Left lobe of liver (tissue), 2 donors: ENCODE measurements around the gene PCDH9. TPM values are rescaled to one million over a fixed set of nuclear protein-coding genes. Genes with fewer than 3 reads are reported as not detected.
A peak's percentile ranks its signal among the peaks of the same experiment; 100 is the strongest.
"Not testable (repeated sequence)": the region's sequence is repeated elsewhere in the genome, so short reads cannot be mapped to it uniquely, and the experiment has no call there.

ENCODE experiments used
- ATAC-seq: fragments of 200-7000 bp; cut with Tn5 transposase; one replicate; pipeline ENCODE4 v1.9.1; 2020; ENCODE audit warnings: mild to moderate bottlenecking, moderate library complexity
- DNase-seq: peaks from one replicate; pipeline ENCODE4 v3.0.0-alpha.2; 2020; ENCODE audit warnings: low spot score
- total RNA-seq: library from RNA; stranded (reverse); gene quantifications from one replicate; pipeline ENCODE4 v1.2.1, GENCODE V29; 2021
- donor health status: DM: no; HTN: no; CAD: no; lungs with moderate emphysema.
- donor health status: DM: no; HTN: yes; CAD: no.

The PCDH9 gene
- total RNA-seq, 1 donor from 2014 or later: 2.4 TPM

DNA sequence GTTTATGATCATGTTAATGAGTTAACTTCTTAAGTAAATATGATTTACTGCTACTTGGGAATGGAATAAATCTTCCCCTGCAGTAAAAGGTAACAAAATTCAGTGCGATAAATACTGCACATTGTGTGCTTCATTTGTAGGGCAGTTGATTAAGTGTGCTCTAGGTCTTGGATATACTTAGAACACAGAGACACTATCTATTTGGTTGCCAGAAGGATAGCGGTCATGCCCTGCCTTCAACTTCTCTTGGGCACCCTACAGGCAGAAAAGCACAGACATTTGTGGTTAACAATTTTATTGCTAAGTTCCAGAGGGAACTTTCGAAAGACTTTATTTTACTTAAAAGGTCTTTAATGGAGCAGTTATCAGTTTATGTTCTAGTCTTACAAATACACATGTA is 605.8 kb downstream of the PCDH9 start:
- no peak for ATAC-seq
- no peak for DNase-seq

DNA sequence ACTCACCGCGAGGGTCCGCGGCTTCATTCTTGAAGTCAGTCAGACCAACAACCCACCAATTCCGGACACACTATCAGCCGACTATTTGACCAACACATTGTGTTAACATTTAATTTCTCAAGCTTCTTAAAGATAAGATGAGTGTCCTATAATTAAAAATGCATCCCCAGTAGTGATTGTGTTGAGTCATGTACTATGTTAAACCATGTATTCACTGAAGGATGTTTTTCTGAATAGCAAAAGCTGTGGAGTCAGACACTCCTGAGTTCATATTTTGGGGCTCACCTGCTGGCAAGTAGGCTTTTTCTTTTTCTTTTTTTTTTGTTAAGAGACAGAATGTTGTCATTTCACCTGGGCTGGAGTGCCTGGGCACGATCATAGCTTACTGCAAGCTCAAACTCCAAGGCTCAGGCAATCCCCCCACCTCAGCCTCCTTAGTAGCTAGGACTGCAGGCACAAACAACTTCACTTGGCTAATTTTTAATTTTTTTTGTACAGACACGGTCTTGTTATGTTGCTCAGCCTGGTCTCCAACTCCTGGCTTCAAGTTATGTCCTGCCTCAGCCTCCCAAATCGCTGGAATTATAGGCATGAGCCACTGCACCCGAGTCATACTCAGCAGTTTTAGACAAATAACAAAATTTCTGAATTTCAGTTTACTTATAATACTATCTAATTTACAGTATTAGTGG is 606.9 kb downstream of the PCDH9 start:
- DNase-seq (no peak), ATAC-seq (no peak)

DNA sequence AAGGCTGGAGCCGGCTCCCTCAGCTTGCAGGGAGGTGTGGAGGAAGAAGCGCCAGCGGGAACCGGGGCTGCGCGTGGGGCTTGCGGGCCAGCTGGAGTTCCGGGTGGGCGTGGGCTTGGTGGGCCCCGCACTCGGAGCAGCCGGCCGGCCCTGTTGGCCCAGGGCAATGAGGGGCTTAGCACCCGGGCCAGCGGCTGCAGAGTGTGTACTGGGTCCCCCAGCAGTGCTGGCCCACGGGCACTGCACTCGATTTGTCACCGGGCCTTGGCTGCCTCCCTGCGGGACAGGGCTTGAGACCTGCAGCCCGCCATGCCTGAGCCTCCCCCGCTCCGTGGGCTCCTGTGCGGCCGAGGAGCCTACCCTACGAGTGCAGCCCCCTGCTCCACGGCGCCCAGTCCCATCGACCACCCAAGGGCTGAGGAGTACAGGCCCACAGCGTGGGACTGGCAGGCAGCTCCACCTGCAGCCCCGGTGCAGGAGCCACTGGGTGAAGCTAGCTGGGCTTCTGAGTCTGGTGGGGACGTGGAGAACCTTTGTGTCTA is 608.2 kb downstream of the PCDH9 start:
- not testable (repeated sequence) for DNase-seq, ATAC-seq

DNA sequence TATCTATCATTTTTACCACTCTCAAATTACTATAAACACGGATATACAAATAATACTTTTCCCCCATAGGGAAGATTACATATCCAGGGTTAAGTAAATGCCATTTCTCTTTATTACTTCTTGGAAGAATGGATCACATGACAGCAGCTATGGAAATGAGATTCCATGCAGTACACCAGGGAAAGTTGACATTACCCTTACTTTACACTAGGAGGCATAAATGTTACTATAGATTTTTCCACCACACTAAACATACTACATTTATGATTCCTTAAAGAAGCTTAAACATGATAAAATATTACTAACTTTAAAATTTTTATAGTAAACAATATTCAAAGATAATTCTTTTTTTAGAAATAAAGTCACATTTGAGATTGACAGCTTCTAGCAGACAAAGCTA is 611.4 kb downstream of the PCDH9 start:
- peak; percentile 60 for ATAC-seq
- no peak for DNase-seq

DNA sequence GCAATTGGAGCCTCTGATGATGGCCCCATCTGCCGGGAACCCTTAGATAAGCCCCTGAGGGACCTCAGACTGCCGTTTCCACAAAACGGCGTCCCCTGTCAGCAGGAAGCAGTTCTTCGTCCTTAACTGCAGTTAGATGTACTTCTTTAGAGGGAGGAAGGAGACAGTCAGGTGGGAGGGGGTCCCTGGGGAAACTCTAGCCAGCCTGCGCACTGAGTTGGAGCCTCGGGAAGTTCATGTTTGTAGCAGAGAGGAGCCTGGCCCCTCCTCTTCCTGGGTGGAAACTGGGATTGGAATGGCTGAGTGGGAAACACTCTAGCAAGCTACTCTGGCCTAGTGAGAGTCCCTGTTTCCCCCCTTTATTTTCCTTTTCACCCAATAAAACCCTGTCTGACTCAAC is 612.4 kb downstream of the PCDH9 start:
- no peak for DNase-seq

DNA sequence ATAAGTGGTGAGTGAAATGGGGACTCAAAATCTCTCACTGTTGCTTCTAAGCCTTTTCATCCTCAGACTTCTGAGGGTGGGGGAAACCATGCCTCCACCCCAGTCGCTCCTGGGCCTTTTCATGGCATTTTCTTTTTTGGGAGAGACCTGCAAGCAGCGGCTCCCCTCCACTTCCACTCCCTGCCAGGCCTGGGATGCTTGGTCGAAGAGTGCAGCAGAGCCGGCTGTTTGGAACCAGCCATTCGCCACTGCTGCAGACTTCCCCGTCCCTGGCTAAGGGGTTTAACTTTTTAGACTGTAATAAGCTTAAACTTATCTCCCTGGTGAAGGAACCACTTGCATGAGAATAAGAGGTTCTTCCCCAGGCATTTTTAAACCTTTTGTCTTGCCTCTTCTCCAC is 617.2 kb downstream of the PCDH9 start:
- ATAC-seq (no peak), DNase-seq (no peak)

More for the DNA sequence above, 612.4 kb downstream of the PCDH9 start:
- no peak for ATAC-seq

DNA sequence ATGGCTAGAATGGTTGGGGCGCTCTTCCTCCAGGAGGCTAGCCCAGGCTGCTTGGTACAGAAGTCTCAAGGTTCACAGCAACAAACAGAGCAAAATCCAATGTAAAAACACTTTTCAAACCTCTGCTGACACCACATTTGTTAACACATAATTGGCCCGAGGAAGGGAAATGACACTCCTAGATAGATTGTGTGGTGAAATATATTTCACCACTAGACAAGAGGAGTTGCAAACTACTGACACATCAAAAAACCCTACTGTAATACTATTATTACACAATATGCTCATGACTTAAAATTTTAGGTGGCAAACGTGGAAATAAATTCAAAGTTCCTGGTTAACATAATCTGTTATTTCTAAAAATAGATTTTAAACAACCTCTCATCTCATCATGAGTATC is 643.6 kb downstream of the PCDH9 start:
- no peak for DNase-seq
- no peak for ATAC-seq

DNA sequence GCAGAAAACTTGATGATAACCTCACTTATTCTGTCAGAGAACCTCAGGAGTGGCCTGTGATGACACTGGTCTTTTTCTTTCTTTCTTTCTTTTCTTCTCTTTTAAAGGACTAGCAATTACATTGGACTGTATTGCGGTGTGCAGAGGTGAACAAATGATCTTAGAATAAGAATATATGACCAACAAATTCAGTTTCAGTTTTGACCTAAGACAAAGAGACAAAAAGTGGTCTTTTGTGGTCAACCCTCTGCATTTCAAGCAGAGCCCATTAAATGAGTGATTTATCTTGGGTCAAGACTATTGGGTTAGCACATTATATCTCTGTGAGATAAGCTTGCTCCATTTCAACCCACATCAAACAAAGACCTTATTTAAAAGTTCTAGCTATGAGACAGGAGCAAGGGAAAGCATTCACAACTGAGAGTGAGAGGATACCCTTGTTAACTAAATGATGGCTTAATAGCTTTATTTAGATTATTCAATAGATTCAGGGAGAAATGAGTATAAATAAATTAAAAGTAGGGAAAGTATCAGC is 644.4 kb downstream of the PCDH9 start:
- DNase-seq: no peak

DNA sequence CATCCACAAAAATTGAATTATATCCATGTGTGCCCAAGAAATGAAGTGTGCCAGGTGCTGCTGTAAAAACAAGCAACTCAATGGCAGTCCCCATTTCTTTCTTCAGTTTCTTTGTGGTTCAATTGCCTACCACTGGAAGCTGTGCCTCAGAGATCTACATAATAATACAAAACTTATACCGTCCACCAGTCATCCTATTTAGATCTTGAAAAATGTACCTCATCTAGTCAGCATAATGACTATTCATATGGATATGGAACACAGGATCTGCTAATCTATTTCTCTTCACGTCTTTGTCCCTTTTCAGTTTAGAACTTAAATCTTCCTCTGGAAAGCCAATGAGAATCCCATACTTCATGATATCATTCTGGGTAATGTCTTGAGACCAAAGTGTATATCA is 648.5 kb downstream of the PCDH9 start:
- no peak for DNase-seq
- no peak for ATAC-seq

More for the DNA sequence above, 644.4 kb downstream of the PCDH9 start:
- no peak for ATAC-seq

DNA sequence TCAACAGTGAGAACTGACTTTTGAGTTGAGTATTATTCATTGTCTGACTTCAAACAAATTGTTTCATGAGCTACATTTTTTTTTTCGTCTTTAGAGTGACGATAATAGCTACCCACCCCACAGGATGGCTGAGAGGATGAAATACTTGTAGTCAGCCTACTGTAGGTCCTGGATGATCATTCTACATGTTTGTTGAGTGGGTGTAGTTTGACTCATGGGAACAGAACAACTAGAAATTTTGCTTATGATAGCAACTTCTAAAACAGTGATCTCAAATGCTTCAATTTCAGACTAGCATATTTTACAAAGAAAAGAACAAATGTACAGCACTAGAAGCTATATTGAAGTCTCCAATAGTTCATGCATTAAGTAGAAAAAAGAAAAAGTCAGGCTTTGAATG is 651.8 kb downstream of the PCDH9 start:
- ATAC-seq: no peak

DNA sequence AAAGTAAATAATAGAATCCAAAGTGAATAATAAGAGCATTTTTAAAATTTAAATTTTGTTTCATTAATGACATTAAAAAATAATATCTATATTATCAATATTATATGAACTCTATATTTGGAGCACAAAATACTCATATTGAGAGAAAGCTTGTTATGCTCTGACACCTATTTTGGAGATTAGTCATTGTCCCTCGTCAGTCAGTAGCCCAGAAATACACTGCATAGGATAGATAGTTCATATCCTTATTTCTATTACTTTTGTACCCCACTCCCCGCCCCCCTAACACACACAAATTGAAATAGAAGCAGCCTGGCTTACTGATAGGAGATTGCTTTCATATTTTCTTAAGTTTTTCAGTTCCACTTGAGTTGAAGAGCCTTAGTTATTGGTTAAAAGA is 652.8 kb downstream of the PCDH9 start:
- ATAC-seq (no peak), DNase-seq (no peak)

More for the DNA sequence above, 651.8 kb downstream of the PCDH9 start:
- DNase-seq: no peak

DNA sequence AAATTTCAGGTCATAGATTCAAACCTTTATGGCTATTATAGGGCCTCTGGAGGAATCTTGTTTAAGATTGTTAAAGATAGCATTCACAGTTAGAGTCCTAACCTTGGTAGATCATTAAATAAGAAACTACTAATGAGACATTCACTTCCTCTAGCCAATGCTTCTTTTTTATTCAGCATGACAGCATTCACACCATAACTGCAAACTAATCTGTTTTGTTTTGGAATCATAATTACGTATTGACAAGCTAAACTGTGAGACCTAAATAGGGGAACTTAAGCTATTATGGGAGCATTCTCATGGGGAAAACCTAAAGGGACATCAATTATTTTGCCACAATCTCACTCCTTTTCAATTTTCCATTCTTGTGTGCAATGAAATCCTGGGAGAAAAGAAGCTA is 653.8 kb downstream of the PCDH9 start:
- ATAC-seq: no peak
- DNase-seq: no peak

DNA sequence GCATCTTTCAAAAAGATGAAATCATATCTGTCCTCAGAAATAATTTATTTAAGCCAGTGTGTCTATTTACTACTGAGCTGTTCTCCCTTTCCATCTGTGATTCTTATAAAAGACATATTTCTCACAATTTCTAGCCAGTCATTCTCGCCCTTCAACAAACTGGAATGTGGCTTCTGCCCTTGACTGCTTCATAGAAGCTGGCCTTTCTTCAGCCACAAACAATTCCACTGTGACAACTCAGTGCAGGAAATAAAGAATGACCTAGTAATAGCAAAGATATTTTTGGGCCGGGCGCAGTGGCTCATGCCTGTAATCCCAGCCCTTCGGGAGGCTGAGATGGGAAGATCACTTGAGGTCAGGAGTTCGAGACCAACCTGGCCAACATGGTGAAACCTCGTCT is 655.5 kb downstream of the PCDH9 start:
- no peak for DNase-seq
- ATAC-seq: no peak

DNA sequence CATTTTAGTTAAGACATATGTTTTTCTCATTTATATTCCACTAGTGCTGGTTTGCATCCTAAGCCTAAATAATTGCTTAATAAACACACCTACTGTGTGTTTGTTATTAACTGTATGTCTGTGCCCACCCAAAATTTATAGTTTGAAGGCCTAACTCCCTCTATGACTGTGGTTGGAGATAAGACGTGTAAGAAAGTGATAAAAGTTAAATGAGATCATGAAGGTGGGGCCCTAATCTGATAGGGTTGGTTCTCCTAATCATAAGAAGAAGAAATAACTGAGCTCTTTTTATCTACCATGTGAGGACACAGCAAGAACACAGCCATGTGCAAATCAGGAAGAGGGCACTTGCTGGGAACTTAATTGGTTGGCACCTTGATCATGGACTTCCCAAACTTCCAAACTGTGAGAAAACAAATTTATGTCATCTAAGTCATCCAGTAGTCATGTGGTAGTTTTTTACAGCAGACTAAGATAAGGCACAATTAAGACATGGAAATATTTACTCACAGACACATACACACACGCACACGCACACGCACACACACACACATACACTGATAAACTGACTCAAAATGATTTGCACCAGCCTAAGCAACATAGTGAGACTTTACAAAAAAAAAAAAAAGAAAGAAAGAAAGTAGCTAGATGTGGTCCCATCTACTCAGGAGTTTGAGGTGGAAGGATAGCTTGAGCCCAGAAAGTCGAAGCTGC is 662.1 kb downstream of the PCDH9 start:
- DNase-seq: no peak

DNA sequence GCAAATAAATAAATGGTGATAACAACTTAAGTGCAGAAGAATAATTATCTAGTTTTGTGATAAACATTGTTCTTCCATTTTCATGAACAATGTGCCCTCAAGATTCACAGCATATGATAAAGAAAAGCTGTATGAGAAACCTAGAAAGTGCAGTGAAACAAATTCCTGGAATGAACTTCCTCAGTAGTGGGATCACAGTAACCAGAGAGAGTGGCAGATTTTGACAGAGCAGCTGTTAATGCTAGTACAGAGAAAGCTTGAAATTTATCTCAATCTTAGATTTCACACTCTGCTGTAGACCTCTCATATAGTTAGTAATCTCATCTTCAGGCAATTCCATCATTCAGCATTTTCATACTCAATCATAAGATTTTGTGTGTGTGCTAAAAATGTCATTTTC is 664.9 kb downstream of the PCDH9 start:
- ATAC-seq (no peak), DNase-seq (no peak)

More for the DNA sequence above, 662.1 kb downstream of the PCDH9 start:
- no peak for ATAC-seq

DNA sequence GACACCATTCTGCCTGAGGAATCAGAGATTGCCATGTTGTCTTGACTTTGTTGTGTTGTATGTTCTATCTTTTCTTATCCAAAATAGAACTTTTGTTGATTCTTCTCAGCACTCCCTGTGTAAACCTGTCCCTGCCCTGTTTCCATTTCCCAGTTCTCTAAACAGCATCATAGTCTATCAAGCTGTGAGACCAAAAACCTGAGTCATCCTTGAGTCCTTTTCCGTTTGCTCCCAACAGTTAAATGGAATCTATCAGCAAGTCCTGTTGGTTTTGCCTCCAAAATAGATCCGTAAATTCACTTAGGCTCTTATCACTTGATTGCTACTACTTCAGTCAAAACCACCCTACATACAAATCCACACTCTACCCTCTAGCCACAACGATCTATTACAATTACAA is 667.1 kb downstream of the PCDH9 start:
- no peak for ATAC-seq
- DNase-seq: no peak

DNA sequence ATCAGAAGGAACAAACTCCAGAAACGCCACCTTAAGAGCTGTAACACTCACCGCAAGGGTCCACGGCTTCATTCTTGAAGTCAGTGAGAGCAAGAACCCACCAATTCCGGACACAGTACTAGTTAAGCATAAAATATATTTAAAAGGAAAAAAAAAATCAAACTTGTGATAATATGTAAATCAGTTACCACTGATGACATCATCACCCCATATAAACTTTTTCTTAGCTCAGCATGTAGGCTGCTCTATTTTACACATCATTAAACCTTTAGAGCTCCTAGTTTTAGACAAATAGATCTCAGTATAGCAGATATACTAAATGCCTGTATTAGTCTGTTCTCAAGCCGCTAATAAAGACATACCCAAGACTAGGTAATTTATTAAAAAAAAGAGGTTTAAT is 668.1 kb downstream of the PCDH9 start:
- no peak for ATAC-seq
- no peak for DNase-seq

DNA sequence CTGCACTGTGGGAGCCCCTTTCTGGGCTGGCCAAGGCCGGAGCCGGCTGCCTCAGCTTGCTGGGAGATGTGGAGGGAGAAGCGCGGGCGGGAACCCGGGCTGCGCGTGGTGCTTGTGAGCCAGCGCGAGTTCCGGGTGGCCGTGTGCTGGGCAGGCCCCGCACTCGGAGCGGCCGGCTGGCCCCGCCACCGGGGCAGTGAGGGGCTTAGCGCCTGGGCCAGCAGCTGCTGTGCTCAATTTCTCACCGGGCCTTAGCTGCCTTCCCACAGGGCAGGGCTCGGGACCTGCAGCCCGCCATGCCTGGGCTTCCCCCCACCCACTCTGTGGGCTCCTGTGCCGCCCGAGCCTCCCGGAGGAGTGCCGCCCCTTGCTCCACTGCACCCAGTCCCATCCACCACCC is 669.1 kb downstream of the PCDH9 start:
- DNase-seq: no peak
- ATAC-seq: no peak

DNA sequence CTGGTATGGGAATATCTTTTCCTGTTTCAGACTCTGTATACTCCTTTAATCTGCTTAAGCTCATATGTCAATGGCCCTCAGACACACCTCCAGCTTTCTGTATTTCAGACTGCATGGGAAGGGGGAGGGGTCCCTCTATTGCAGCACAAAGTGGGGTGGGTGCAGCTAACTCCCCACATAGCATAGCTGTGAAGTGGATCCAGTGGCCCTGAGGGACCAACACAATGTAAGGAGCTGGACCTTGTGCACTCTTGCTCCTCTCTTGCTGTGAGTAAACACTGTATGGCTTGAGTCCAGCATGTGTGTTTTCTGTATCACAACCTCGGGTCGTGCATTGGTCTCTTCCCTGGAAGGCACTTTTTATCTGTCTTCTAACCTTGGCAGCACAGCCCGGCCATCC is 669.9 kb downstream of the PCDH9 start:
- ATAC-seq (peak; percentile 18), DNase-seq (no peak)

DNA sequence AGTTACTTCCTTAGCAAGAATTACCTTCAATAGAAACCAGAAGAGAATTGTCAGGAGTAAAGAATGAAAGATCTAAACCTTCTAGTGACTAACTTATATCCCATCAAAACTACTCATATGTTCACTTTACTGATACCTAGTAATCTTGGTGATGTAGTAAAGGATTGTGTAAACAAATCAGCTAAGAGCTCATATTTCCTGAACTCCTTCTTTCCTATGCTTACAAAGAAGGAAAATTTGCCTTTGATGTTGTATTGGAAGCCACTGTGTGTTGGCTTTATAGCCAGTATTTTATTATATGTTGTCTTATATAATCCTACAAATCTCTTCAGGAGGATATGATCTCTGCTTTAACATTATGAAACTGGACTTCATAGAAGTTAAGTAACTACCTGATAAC is 671.0 kb downstream of the PCDH9 start:
- ATAC-seq (no peak), DNase-seq (no peak)

DNA sequence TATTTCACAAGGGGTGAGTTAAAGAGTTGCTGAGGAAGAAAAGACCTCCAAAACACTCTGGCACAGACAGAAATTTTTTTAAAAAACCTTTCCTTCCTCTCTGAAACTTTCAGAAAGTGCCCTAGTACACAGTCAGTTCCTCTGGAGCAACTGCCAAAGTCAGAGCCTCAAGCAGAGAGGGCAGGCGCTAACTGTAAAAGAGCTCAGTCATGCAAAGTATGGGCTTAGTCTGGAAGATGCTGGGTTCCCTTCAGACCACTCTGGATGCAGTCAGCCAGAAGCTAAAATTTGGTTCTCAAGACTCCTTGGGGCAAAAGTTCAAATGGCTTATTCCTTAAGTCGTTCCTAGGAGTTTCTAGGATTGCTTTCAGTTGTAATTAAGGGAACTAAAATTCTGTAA is 671.6 kb downstream of the PCDH9 start:
- ATAC-seq (peak; percentile 43), DNase-seq (no peak)

DNA sequence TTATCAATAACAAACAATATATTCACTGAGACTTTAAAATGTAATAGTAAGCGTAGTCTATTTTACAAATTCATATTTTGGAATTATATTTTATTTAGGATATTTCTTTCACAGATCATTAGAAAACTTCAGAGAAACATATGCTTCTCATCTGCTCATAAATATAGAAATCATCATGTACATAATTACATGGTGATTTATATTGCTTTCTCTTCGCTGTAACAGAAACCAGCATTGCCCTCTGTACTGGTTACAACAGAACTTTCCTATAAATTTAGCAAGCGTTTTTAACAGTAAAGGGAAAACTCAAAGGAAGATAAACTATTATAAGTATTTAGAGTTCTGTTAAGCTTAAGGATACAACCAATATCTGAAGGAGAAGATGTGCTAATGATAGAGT is 672.8 kb downstream of the PCDH9 start:
- no peak for ATAC-seq
- DNase-seq: no peak
